ENCODE measurements around the gene HTD2.

Gene HTD2

GRCh38 chr3:58326267-58326900 lies 20.1 kb downstream of the HTD2 start:
- no peak for TF ChIP-seq CTCF (conservative IDR thresholded peaks at IDR 0.05; ENCODE audit: low read depth, low read length)
- no peak overlapping the region for H3K4me3 ChIP-seq (ENCODE audit: low read depth, low read length)

GRCh38 chr3:58329150-58329921 lies 23.0 kb downstream of the HTD2 start:
- DNase-seq (ENCODE audit: low read depth), result no peak
- no peak for TF ChIP-seq CTCF (conservative IDR thresholded peaks at IDR 0.05; ENCODE audit: low read depth, low read length)
- H3K4me3 ChIP-seq (ENCODE audit: low read depth, low read length), result no peak overlapping the region

More at GRCh38 chr3:58326267-58326900, 20.1 kb downstream of the HTD2 start:
- DNase-seq (ENCODE audit: low read depth), result no peak

GRCh38 chr3:58329922-58330413 lies 23.6 kb downstream of the HTD2 start:
- DNase-seq (ENCODE audit: low read depth), result no peak
- TF ChIP-seq CTCF (conservative IDR thresholded peaks at IDR 0.05; ENCODE audit: low read depth, low read length), result no peak
- no peak overlapping the region for H3K4me3 ChIP-seq (ENCODE audit: low read depth, low read length)

- TF ChIP-seq CTCF (conservative IDR thresholded peaks at IDR 0.05; ENCODE audit: low read depth, low read length), result no peak
- H3K4me3 ChIP-seq (ENCODE audit: low read depth, low read length), result no peak overlapping the region
- no peak for DNase-seq (ENCODE audit: low read depth)
Observed at GRCh38 chr3:58331593-58332152, 25.4 kb downstream of the HTD2 start.

GRCh38 chr3:58332575-58333188 lies 26.4 kb downstream of the HTD2 start, which contains the start of gene PXK:
PXK (plus strand) TSS chr3:58332892; CDS start chr3:58332989, 97 bp downstream.
- DNase-seq (ENCODE audit: low read depth), result peak; percentile 80

More at GRCh38 chr3:58332575-58333188, 26.4 kb downstream of the HTD2 start, which contains the start of gene PXK:
- TF ChIP-seq CTCF (conservative IDR thresholded peaks at IDR 0.05; ENCODE audit: low read depth, low read length), result no peak
- peak within 1 kb of the TSS; percentile 79 for H3K4me3 ChIP-seq (ENCODE audit: low read depth, low read length)
